GM21619 (cell line): Measurements from ENCODE around the gene DAZAP2.

Experiments used
- ATAC-seq: cut with Tn5 transposase; IDR thresholded peaks from one replicate; pipeline ENCODE4 v1.9.1; 2021; ENCODE audit not compliant: unreplicated experiment

DAZAP2 gene

GRCh38 chr12:51238510-51239334 lies at the start of gene DAZAP2:
Gene DAZAP2 (plus strand): TSS chr12:51238826. CDS start chr12:51238908, 82 bp downstream.
- peak; percentile 88 for ATAC-seq

GRCh38 chr12:51189790-51190355 lies 48.8 kb upstream of the DAZAP2 start:
- no peak for ATAC-seq

- no peak for ATAC-seq
Observed at GRCh38 chr12:51190820-51191219, 47.8 kb upstream of the DAZAP2 start.

GRCh38 chr12:51191516-51192283 lies 46.9 kb upstream of the DAZAP2 start:
- ATAC-seq = no peak

GRCh38 chr12:51192284-51192671 lies 46.3 kb upstream of the DAZAP2 start:
- ATAC-seq = no peak

GRCh38 chr12:51195841-51196240 lies 42.8 kb upstream of the DAZAP2 start:
- ATAC-seq = no peak

- ATAC-seq = no peak
Observed at GRCh38 chr12:51196547-51196946, 42.1 kb upstream of the DAZAP2 start.

GRCh38 chr12:51197736-51198567 lies 40.7 kb upstream of the DAZAP2 start:
- no peak for ATAC-seq

- ATAC-seq = no peak
Observed at GRCh38 chr12:51198568-51199365, 39.9 kb upstream of the DAZAP2 start.

- no peak for ATAC-seq
Observed at GRCh38 chr12:51199366-51199945, 39.2 kb upstream of the DAZAP2 start.

GRCh38 chr12:51200156-51200555 lies 38.5 kb upstream of the DAZAP2 start:
- ATAC-seq = no peak

GRCh38 chr12:51200806-51201205 lies 37.8 kb upstream of the DAZAP2 start:
- ATAC-seq = no peak

- ATAC-seq = no peak
Observed at GRCh38 chr12:51202718-51203117, 35.9 kb upstream of the DAZAP2 start.

- ATAC-seq = no peak
Observed at GRCh38 chr12:51205350-51205749, 33.3 kb upstream of the DAZAP2 start.

- ATAC-seq = no peak
Observed at GRCh38 chr12:51208016-51208660, 30.5 kb upstream of the DAZAP2 start.

GRCh38 chr12:51209259-51209658 lies 29.4 kb upstream of the DAZAP2 start:
- no peak for ATAC-seq

GRCh38 chr12:51210690-51211395 lies 27.8 kb upstream of the DAZAP2 start:
- no peak for ATAC-seq

GRCh38 chr12:51214895-51215294 lies 23.7 kb upstream of the DAZAP2 start:
- ATAC-seq = no peak

- no peak for ATAC-seq
Observed at GRCh38 chr12:51216642-51217041, 22.0 kb upstream of the DAZAP2 start.
